Muscle layer of colon (tissue), 2 donors: ENCODE data around the gene CRB1.

Experiments used
- H3K27ac ChIP-seq: one replicate; pipeline ENCODE4 v1.7.0; 2013; ENCODE audit warnings: low read depth, mild to moderate bottlenecking, low read length, moderate library complexity
- H3K27me3 ChIP-seq, 2 donors: one replicate each; pipeline ENCODE4 v1.7.0; 2013; ENCODE audit warnings: low read length in 2 of 2, mild to moderate bottlenecking in 2 of 2; ENCODE audit not compliant: insufficient read depth in 2 of 2, control insufficient read depth in 1 of 2
- H3K36me3 ChIP-seq: one replicate; pipeline ENCODE4 v1.7.0; 2013; ENCODE audit warnings: mild to moderate bottlenecking, low read length; ENCODE audit not compliant: insufficient read depth
- H3K4me1 ChIP-seq: one replicate; pipeline ENCODE4 v1.7.0; 2013; ENCODE audit warnings: mild to moderate bottlenecking, low read length; ENCODE audit not compliant: insufficient read depth
- H3K4me3 ChIP-seq, 2 donors: one replicate each; pipeline ENCODE4 v1.7.0; 2013; ENCODE audit warnings: low read length in 2 of 2, low read depth in 1 of 2, mild to moderate bottlenecking in 1 of 2, moderate library complexity in 1 of 2
- H3K9ac ChIP-seq: one replicate; pipeline ENCODE4 v1.7.0; 2013; ENCODE audit warnings: low read length
- H3K9me3 ChIP-seq: one replicate; pipeline ENCODE4 v1.7.0; 2013; ENCODE audit warnings: mild to moderate bottlenecking, low read length
- donor health status: abdominal sarcoma.
- donor health status: Adenocarcinoma of cecum.

The CRB1 gene

GRCh38 chr1:197327776-197328364 lies 59.8 kb downstream of the CRB1 start:
- no peak overlapping the region for H3K4me3 ChIP-seq
- H3K4me1 ChIP-seq = no peaks in the 10 kb centered on the region
- no peaks in the 10 kb centered on the region for H3K9me3 ChIP-seq
- no peak overlapping the region for H3K9ac ChIP-seq
- no peaks in the 10 kb centered on the region for H3K36me3 ChIP-seq
- H3K27ac ChIP-seq = no peak overlapping the region
- no peaks in the 10 kb centered on the region for H3K27me3 ChIP-seq

- Histone ChIP-seq H3K27ac (no peak overlapping the region), H3K9ac (no peak overlapping the region), H3K9me3 (no peaks in the 10 kb centered on the region), H3K4me3 (no peak overlapping the region), H3K36me3 (no peaks in the 10 kb centered on the region), H3K27me3 (no peaks in the 10 kb centered on the region), H3K4me1 (no peaks in the 10 kb centered on the region)
Observed at GRCh38 chr1:197330213-197330612, 62.2 kb downstream of the CRB1 start.

- Histone ChIP-seq H3K4me1 (no peaks in the 10 kb centered on the region), H3K4me3 (no peak overlapping the region), H3K9me3 (no peaks in the 10 kb centered on the region), H3K27me3 (no peaks in the 10 kb centered on the region), H3K9ac (no peak overlapping the region), H3K27ac (no peak overlapping the region), H3K36me3 (no peaks in the 10 kb centered on the region)
Observed at GRCh38 chr1:197331565-197331964, 63.5 kb downstream of the CRB1 start.

- no peak overlapping the region for H3K27ac ChIP-seq
- no peaks in the 10 kb centered on the region for H3K9me3 ChIP-seq
- no peak overlapping the region for H3K9ac ChIP-seq
- no peaks in the 10 kb centered on the region for H3K27me3 ChIP-seq
- no peak overlapping the region for H3K4me3 ChIP-seq
- no peaks in the 10 kb centered on the region for H3K4me1 ChIP-seq
- no peaks in the 10 kb centered on the region for H3K36me3 ChIP-seq
Observed at GRCh38 chr1:197333041-197333440, 65.0 kb downstream of the CRB1 start.

- H3K9ac ChIP-seq = no peak overlapping the region
- no peaks in the 10 kb centered on the region for H3K27me3 ChIP-seq
- no peaks in the 10 kb centered on the region for H3K9me3 ChIP-seq
- H3K4me1 ChIP-seq = no peaks in the 10 kb centered on the region
- no peaks in the 10 kb centered on the region for H3K36me3 ChIP-seq
- H3K4me3 ChIP-seq = no peak overlapping the region
- H3K27ac ChIP-seq = no peak overlapping the region
Observed at GRCh38 chr1:197336571-197336970, 68.5 kb downstream of the CRB1 start.

- H3K4me3 ChIP-seq = no peak overlapping the region
- no peaks in the 10 kb centered on the region for H3K36me3 ChIP-seq
- no peak overlapping the region for H3K9ac ChIP-seq
- H3K27ac ChIP-seq = no peak overlapping the region
- H3K9me3 ChIP-seq = no peaks in the 10 kb centered on the region
- H3K27me3 ChIP-seq = no peaks in the 10 kb centered on the region
- H3K4me1 ChIP-seq = no peaks in the 10 kb centered on the region
Observed at GRCh38 chr1:197339106-197340060, 71.3 kb downstream of the CRB1 start.

GRCh38 chr1:197341626-197342025 lies 73.6 kb downstream of the CRB1 start:
- H3K27me3 ChIP-seq = no peaks in the 10 kb centered on the region
- H3K9me3 ChIP-seq = no peaks in the 10 kb centered on the region
- H3K36me3 ChIP-seq = no peaks in the 10 kb centered on the region
- H3K4me3 ChIP-seq = no peak overlapping the region
- no peak overlapping the region for H3K27ac ChIP-seq
- H3K4me1 ChIP-seq = no peaks in the 10 kb centered on the region
- no peak overlapping the region for H3K9ac ChIP-seq

- H3K9me3 ChIP-seq = no peaks in the 10 kb centered on the region
- H3K27me3 ChIP-seq = no peaks in the 10 kb centered on the region
- no peaks in the 10 kb centered on the region for H3K36me3 ChIP-seq
- no peak overlapping the region for H3K9ac ChIP-seq
- no peaks in the 10 kb centered on the region for H3K4me1 ChIP-seq
- no peak overlapping the region for H3K4me3 ChIP-seq
- H3K27ac ChIP-seq = no peak overlapping the region
Observed at GRCh38 chr1:197342044-197342565, 74.1 kb downstream of the CRB1 start.

GRCh38 chr1:197342669-197343068 lies 74.6 kb downstream of the CRB1 start:
- Histone ChIP-seq H3K4me3 (no peak overlapping the region), H3K9me3 (no peaks in the 10 kb centered on the region), H3K9ac (no peak overlapping the region), H3K27ac (no peak overlapping the region), H3K27me3 (no peaks in the 10 kb centered on the region), H3K4me1 (no peaks in the 10 kb centered on the region), H3K36me3 (no peaks in the 10 kb centered on the region)

GRCh38 chr1:197343663-197344273 lies 75.7 kb downstream of the CRB1 start:
- H3K4me1 ChIP-seq = no peaks in the 10 kb centered on the region
- no peak overlapping the region for H3K9ac ChIP-seq
- no peaks in the 10 kb centered on the region for H3K9me3 ChIP-seq
- no peaks in the 10 kb centered on the region for H3K36me3 ChIP-seq
- no peaks in the 10 kb centered on the region for H3K27me3 ChIP-seq
- H3K27ac ChIP-seq = no peak overlapping the region
- H3K4me3 ChIP-seq = no peak overlapping the region

GRCh38 chr1:197351821-197352440 lies 83.9 kb downstream of the CRB1 start:
- H3K27ac ChIP-seq = no peak overlapping the region
- H3K4me3 ChIP-seq = no peak overlapping the region
- H3K4me1 ChIP-seq = no peaks in the 10 kb centered on the region
- no peaks in the 10 kb centered on the region for H3K9me3 ChIP-seq
- no peaks in the 10 kb centered on the region for H3K27me3 ChIP-seq
- no peak overlapping the region for H3K9ac ChIP-seq
- no peaks in the 10 kb centered on the region for H3K36me3 ChIP-seq
